ENCODE results near the gene ARGLU1.

The ARGLU1 gene

DNA sequence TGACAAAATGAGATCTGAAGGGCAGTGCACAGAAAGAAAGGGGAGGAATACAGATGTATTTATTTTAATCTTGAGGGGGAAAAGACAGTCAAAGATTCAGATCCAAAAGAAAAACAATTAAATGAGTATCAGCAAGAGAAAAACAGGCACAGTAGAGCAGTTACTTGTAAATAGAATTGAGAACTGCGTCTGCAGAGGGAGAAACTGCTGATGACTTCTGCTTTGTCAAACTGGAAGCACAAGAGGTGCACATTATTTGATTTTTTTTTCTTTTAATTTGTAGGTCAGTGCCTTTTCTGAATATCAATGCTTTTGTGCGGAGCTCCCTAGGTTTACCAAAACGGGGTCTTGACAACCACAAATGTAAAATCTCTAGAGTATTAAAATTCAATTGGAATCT, 69.8 kb downstream of the ARGLU1 start:
- no peak for DNase-seq

DNA sequence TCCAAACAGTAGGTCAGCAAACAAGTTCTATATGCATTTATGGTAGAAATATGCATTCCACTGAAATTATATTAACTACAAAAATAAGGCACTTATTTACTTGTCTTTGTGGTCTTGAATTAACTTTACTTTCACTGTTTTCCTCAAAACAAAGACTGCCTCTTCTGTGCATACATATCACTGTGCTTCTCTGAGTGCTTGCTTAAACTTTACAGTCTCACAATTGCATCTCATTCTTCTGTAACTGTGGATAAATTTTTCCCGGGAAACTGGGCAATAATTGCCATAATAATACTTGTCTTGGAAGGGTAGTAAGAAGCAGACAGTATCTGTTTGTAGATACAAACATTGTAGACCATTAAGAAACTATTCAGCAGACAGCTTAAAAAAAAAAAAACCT, 70.9 kb downstream of the ARGLU1 start:
- no peak for DNase-seq

DNA sequence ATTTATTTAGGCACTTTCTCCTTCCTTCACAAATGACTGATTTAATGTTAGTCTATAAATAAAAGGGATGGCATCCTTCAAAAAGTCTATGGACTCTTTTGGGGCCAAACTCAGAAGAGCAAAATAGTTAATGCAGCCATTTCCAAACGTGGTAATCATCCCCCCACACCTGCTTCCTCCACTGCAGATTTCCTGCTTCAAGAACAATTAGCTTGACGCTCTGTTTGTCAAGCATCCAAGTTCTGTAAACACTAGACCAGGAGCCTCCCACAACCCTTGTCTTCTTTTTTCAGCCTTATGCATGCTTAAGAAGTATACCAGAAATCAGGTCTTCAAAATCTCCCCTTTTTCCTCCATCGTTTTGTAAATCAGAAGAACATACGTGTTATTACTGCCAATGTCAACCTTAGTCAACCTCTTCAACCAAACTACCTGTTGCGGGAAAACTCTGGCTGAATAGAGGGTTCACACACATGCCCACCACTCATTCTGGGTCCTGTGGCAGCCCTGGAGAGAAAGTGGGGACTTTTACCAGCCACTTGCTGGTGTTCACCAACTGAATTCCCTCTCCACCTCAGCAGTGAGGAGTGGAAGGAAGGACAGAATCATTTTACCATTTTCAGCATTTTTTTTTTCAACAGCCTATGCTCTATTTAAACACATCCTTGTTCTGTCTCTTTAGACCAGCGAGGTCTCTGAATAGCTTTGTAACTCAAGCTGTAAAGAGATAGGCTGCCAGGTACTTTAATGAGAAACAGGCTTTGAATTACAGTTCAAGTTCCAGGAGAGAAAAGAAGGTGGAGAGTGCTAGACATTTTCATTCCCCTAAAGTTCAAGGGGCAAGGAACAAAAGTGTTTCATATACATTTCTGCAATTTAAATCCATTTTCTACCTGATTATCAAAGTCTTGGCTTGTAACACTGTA, 71.6 kb downstream of the ARGLU1 start:
- peak; percentile 47 to 81 for DNase-seq

DNA sequence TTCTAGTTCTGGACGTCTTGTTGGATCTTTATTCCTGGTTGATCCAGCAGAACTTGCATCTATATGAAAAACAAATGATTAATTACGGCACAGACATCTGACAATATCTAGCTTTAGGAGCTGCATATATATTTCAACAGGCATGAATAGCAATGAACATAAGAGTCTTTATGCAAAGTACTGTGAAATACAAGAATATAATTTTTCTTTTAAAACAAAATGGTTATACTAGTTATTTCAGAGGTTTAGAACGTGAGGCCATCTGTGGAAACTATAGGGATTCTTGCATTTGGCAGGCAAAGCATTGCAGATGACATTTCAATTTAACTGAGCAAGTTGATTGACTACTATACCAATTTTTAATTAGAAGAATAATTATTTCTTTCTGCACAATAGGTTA, 73.0 kb downstream of the ARGLU1 start:
- no peak for DNase-seq

DNA sequence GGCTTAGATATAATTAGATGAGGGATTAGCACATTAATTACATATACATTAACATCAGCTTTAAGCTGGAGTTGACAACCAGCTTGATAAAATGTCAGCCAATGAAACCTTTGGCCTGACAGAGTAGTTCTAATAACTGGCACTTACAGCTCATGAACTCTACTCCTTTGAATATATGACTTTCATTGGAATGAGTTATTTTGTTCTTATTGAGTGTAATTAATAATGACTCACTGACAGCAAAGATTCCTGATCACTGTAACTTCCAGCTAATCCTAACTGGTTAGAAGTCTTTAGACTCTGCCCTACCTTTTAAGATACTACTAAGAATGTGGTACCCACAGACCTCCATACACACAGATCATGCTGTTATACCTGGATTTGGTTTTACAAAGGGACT, 73.4 kb downstream of the ARGLU1 start:
- no peak for DNase-seq

DNA sequence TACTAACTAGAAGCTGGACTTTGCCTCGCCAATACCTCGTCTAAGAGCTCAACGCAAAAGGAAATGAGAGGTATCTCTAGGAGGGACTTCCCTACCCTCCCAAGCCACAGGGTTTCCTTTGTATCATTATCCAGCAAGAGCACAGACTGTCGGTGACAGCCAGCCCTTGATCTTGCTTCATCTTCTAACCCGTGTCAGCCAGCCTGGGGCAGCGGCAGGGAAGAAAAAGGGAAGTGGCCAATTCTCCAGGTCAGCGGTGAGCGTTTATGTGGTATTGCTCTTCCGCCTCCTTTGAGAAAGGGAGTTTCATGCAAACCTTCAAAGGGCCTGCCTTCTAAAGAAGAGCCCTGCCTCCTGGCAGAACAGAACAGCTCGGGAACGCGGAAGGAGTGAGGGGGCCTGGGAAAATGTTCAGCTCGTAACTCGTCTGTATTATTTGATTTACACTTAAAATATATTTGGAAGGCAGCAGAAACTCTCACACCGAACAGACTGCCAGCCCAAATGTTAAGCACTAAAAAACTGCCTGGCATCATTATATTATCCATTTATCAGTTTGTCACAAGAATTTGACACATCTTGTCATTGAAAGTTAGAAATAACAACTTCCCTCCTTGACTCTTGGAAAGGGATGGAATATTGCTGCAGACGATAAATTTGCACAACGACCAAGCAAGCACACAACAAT, 74.3 kb downstream of the ARGLU1 start:
- no peak for DNase-seq

DNA sequence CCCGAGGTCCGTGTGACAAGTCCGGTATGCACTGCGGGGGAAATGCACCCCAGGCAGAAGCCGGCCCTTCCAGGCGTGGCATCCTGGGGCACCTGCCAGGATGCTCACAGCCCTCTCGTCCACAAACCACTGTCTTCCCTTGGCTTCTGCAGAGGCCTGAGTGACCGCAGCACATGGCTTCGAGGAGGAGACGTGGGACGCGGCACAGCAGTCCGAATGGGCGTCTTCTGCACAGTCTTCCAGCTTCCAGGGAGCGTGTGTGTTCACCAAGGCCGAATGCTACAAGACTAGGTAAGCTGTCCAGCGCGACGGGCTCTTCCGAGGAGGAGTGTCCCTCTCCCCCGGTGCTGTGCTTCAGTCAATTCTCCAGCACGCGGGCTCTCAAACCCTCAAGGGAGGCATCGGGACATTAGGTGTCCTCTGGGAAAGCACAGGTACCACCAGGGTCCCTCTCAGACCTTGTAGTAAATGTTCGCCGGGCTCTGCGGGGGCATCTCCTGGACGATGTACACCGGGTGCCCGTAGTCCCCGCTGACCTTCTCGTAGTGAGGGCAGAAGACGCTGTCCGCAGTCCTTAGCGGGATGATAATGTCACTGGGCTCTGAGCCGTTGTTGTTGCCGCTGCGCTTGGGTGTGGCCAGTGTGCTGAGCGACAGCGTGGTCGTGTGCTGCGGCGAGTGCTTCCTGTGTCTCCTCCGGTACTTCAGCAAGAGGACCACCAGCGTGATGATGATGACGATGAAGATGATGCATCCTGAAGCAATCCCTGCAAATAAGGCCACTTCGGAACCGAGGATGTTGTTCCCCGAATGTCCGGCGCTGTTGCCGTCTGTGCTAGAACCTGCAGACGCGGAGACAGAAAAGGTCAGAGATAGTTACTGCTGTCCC, 75.1 kb downstream of the ARGLU1 start:
- DNase-seq = no peak

DNA sequence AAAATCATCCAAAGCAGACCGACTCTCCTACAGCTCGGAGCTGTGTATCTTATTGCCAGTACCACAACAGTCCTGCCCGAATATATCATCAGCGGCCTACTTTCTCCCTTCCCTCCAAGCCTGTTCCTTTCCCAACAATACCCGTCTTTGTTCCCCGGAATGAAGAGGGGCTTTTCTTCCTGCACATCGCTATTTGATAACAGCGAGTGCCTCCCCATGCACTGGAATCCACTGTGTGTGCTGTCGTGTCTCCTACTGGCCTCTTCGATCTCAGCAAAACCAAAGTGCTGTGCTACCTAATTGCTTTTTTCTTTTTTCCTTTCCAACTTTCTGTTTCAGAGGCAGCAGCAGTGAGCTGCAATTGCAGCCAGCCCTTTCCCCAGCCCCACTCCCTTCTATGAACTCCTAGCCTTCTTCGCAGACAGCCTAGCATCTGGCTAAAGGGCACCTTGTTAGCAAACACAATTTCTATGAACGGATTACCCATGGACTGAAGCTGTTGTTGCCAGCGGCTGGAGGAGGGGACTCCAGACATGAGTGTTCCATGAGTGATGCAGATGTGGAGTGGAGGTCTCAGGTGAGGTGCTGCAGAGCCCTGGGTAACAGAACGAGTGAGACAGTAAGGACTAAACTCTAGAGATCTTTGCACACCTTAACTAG, 75.9 kb downstream of the ARGLU1 start:
- no peak for DNase-seq
